ENCODE results near the gene FBXW8. TPM values are rescaled to one million over a fixed set of nuclear protein-coding genes. Genes with fewer than 3 reads are reported as not detected.

Gene FBXW8
- total and polyA plus RNA-seq, 5 donors from 2014 or later: 3.6 to 10.4 (median 6.6) TPM

- Histone ChIP-seq H3K27me3 (ENCODE audit: control insufficient read depth, insufficient read depth, low read length) (no peaks in the 10 kb centered on the region), H3K4me3 (ENCODE audit: low read depth, low read length) (no peak overlapping the region), H3K27ac (ENCODE audit: insufficient read depth, low read length, poor library complexity, severe bottlenecking) (no peak overlapping the region), H3K4me1 (ENCODE audit: control insufficient read depth, insufficient read depth, low read length, poor library complexity, severe bottlenecking) (no peaks in the 10 kb centered on the region), H3K36me3 (ENCODE audit: control insufficient read depth, insufficient read depth, low read length) (no peaks in the 10 kb centered on the region), H3K9me3 (ENCODE audit: control insufficient read depth in 2 of 2, low read length in 2 of 2) (no peaks in the 10 kb centered on the region)
- DNase-seq (no peak), ATAC-seq (ENCODE audit: low read depth in 2 of 2) (no peak)
- no peak overlapping the region for H3K27ac Mint-ChIP-seq
- H3K9me3 Mint-ChIP-seq: no peaks in the 10 kb centered on the region
- H3K27me3 Mint-ChIP-seq: no peaks in the 10 kb centered on the region
- no peaks in the 10 kb centered on the region for H3K36me3 Mint-ChIP-seq
- H3K4me1 Mint-ChIP-seq: no peaks in the 10 kb centered on the region
- no peak overlapping the region for H3K4me3 Mint-ChIP-seq
These were observed 131.6 kb downstream of the FBXW8 start for GRCh38 chr12:117042171-117042842.

DNA sequence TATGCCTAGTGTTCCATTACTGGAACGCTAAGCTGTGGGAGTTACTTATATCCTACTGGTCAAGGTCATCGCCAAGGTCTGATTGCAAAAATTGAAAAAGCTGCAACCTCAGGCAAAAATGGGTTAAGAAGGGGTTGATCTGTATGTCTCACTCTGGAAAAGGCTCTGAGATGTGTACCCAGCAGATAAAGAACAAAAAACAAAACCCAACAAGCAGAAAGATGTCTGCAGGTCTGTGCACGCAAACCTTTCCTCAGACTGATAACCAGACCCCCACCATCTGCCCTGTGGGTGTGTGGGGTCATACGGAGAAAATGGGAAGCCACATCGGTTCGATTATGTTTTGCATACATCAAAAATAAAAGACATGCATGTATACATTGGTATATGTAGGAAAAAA is 132.1 kb downstream of the FBXW8 start:
- no peak for DNase-seq
- no peak overlapping the region for H3K27ac Mint-ChIP-seq
- no peaks in the 10 kb centered on the region for H3K27me3 ChIP-seq (ENCODE audit: control insufficient read depth, insufficient read depth, low read length)
- no peaks in the 10 kb centered on the region for H3K4me1 Mint-ChIP-seq
- no peak overlapping the region for H3K4me3 ChIP-seq (ENCODE audit: low read depth, low read length)
- no peaks in the 10 kb centered on the region for H3K9me3 ChIP-seq (ENCODE audit: control insufficient read depth in 2 of 2, low read length in 2 of 2)
- H3K9me3 Mint-ChIP-seq: no peaks in the 10 kb centered on the region
- no peaks in the 10 kb centered on the region for H3K36me3 Mint-ChIP-seq
- no peak overlapping the region for H3K4me3 Mint-ChIP-seq
- H3K27me3 Mint-ChIP-seq: no peaks in the 10 kb centered on the region
- no peak overlapping the region for H3K27ac ChIP-seq (ENCODE audit: insufficient read depth, low read length, poor library complexity, severe bottlenecking)
- no peaks in the 10 kb centered on the region for H3K4me1 ChIP-seq (ENCODE audit: control insufficient read depth, insufficient read depth, low read length, poor library complexity, severe bottlenecking)
- no peaks in the 10 kb centered on the region for H3K36me3 ChIP-seq (ENCODE audit: control insufficient read depth, insufficient read depth, low read length)
- ATAC-seq (ENCODE audit: low read depth in 2 of 2): no peak

DNA sequence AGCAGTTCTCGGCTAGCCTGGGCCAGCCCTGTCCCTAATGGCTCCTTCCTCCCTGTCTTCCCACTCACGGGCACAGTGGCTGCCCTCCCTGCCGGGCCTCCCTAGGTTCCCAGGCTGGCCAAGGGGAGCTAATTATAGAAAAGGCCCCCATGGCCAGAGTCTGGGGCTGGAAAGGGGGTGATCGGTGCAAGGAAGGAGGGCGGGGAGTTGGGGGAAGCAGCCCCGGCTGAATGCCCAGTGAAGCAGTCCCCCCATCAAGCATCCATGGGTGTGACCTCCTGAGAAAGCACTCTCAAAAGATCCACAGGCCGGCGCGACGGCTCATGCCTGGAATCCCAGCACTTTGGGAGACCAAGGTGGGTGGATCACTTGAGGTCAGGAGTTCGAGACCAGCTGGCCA is 133.6 kb downstream of the FBXW8 start:
- H3K4me3 ChIP-seq (ENCODE audit: low read depth, low read length): no peak overlapping the region
- H3K27ac ChIP-seq (ENCODE audit: insufficient read depth, low read length, poor library complexity, severe bottlenecking): no peak overlapping the region
- H3K36me3 ChIP-seq (ENCODE audit: control insufficient read depth, insufficient read depth, low read length): no peaks in the 10 kb centered on the region
- Mint-ChIP-seq H3K4me1 (no peaks in the 10 kb centered on the region), H3K27ac (no peak overlapping the region), H3K9me3 (no peaks in the 10 kb centered on the region), H3K36me3 (no peaks in the 10 kb centered on the region), H3K4me3 (no peak overlapping the region), H3K27me3 (no peaks in the 10 kb centered on the region)
- DNase-seq (no peak), ATAC-seq (ENCODE audit: low read depth in 2 of 2) (no peak)
- no peaks in the 10 kb centered on the region for H3K4me1 ChIP-seq (ENCODE audit: control insufficient read depth, insufficient read depth, low read length, poor library complexity, severe bottlenecking)
- H3K27me3 ChIP-seq (ENCODE audit: control insufficient read depth, insufficient read depth, low read length): no peaks in the 10 kb centered on the region
- H3K9me3 ChIP-seq (ENCODE audit: control insufficient read depth in 2 of 2, low read length in 2 of 2): no peaks in the 10 kb centered on the region

DNA sequence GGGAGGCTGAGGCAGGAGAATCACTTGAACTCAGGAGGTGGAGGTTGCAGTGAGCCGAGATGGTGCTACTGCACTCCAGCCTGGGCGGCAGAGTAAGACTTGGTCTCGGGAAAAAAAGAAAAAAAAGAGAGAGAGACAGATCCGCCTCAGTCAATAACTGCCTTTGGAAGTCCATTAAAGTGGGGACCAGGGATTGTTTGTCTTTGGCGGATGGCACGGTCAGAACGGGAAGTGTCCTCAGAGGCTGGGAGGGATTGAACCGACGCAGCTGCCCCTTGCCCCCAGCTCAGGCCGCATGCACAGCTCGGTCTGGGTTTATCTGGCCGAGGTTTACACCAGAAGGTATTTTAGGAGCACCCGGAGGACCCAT is 134.0 kb downstream of the FBXW8 start:
- no peak overlapping the region for H3K4me3 Mint-ChIP-seq
- H3K4me3 ChIP-seq (ENCODE audit: low read depth, low read length): no peak overlapping the region
- H3K9me3 ChIP-seq (ENCODE audit: control insufficient read depth in 2 of 2, low read length in 2 of 2): no peaks in the 10 kb centered on the region
- H3K27me3 Mint-ChIP-seq: no peaks in the 10 kb centered on the region
- H3K27ac Mint-ChIP-seq: no peak overlapping the region
- H3K9me3 Mint-ChIP-seq: no peaks in the 10 kb centered on the region
- H3K27ac ChIP-seq (ENCODE audit: insufficient read depth, low read length, poor library complexity, severe bottlenecking): no peak overlapping the region
- no peaks in the 10 kb centered on the region for H3K36me3 ChIP-seq (ENCODE audit: control insufficient read depth, insufficient read depth, low read length)
- H3K27me3 ChIP-seq (ENCODE audit: control insufficient read depth, insufficient read depth, low read length): no peaks in the 10 kb centered on the region
- no peaks in the 10 kb centered on the region for H3K4me1 Mint-ChIP-seq
- no peaks in the 10 kb centered on the region for H3K4me1 ChIP-seq (ENCODE audit: control insufficient read depth, insufficient read depth, low read length, poor library complexity, severe bottlenecking)
- DNase-seq (no peak), ATAC-seq (ENCODE audit: low read depth in 2 of 2) (no peak)
- H3K36me3 Mint-ChIP-seq: no peaks in the 10 kb centered on the region

DNA sequence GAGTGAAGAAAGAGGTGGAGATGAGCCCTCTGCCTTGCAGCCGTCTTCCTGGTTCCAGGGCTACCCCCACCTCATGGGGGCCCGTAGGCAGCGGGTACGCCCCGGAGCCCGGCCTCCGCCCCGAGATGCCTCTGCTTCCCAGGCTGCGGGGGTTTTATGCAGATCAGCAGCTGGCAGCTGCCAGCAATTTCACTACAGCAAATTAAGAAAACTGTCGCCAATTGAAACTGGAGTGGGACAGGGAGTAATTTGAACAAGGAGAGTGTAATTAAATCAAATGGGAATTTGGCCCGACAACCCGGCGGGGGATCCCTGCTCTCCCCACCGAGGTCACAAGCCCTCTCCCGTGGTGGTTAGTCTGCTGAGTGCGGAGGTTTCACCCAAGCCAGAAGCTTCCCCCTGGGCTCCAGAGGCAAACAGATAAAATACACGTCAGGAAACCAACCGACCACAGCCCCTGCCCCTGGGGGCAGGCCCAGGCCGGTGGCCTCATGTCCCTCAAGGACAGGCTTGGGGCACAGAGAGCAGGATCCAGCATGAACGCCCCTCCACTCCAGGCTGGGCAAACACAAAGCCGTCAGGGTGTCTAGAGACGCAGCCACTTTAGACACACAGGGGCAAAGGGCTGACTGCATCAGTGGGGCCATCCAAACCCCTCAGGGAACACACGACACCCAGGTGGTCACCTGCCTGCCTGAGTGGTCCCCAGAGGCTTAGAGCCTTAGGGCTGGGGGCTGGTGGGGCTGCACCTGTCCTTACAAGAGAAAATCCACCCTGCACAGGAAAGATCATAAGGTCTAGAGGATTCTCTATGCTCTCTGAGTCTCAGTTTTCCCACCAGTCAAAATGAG is 134.6 kb downstream of the FBXW8 start:
- Mint-ChIP-seq H3K4me3 (no peak overlapping the region), H3K27ac (no peak overlapping the region), H3K27me3 (no peaks in the 10 kb centered on the region), H3K36me3 (no peaks in the 10 kb centered on the region), H3K4me1 (no peaks in the 10 kb centered on the region), H3K9me3 (no peaks in the 10 kb centered on the region)
- ATAC-seq (ENCODE audit: low read depth in 2 of 2) (no peak), DNase-seq (no peak)
- H3K27me3 ChIP-seq (ENCODE audit: control insufficient read depth, insufficient read depth, low read length): no peaks in the 10 kb centered on the region
- H3K36me3 ChIP-seq (ENCODE audit: control insufficient read depth, insufficient read depth, low read length): no peaks in the 10 kb centered on the region
- no peaks in the 10 kb centered on the region for H3K4me1 ChIP-seq (ENCODE audit: control insufficient read depth, insufficient read depth, low read length, poor library complexity, severe bottlenecking)
- no peaks in the 10 kb centered on the region for H3K9me3 ChIP-seq (ENCODE audit: control insufficient read depth in 2 of 2, low read length in 2 of 2)
- H3K27ac ChIP-seq (ENCODE audit: insufficient read depth, low read length, poor library complexity, severe bottlenecking): no peak overlapping the region
- H3K4me3 ChIP-seq (ENCODE audit: low read depth, low read length): no peak overlapping the region

DNA sequence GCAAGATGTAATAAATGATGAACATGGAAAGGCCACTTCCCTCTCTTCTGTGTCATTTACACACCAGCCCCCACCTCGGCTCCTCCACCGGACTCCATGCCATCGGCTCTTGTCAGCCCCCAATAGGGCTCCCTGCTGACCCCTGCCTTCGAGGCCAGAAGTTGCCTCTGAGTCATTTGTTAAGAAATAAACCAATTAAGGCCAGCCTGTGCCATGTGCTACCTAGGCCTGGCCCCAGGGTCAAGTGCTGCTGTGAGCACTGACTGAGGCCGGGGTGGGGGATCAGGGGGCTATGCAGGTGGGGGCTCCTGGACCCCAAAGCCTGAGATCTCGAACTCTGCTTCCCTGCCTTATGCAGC is 135.2 kb downstream of the FBXW8 start:
- Mint-ChIP-seq H3K27me3 (no peaks in the 10 kb centered on the region), H3K9me3 (no peaks in the 10 kb centered on the region), H3K4me1 (no peaks in the 10 kb centered on the region), H3K36me3 (no peaks in the 10 kb centered on the region), H3K4me3 (no peak overlapping the region), H3K27ac (no peak overlapping the region)
- Histone ChIP-seq H3K4me1 (ENCODE audit: control insufficient read depth, insufficient read depth, low read length, poor library complexity, severe bottlenecking) (no peaks in the 10 kb centered on the region), H3K27ac (ENCODE audit: insufficient read depth, low read length, poor library complexity, severe bottlenecking) (no peak overlapping the region), H3K4me3 (ENCODE audit: low read depth, low read length) (no peak overlapping the region), H3K9me3 (ENCODE audit: control insufficient read depth in 2 of 2, low read length in 2 of 2) (no peaks in the 10 kb centered on the region), H3K27me3 (ENCODE audit: control insufficient read depth, insufficient read depth, low read length) (no peaks in the 10 kb centered on the region), H3K36me3 (ENCODE audit: control insufficient read depth, insufficient read depth, low read length) (no peaks in the 10 kb centered on the region)
- ATAC-seq (ENCODE audit: low read depth in 2 of 2): no peak
- DNase-seq: no peak

- Mint-ChIP-seq H3K4me1 (no peaks in the 10 kb centered on the region), H3K36me3 (no peaks in the 10 kb centered on the region), H3K9me3 (no peaks in the 10 kb centered on the region), H3K27me3 (no peaks in the 10 kb centered on the region), H3K27ac (no peak overlapping the region), H3K4me3 (no peak overlapping the region)
- Histone ChIP-seq H3K9me3 (ENCODE audit: control insufficient read depth in 2 of 2, low read length in 2 of 2) (no peaks in the 10 kb centered on the region), H3K4me3 (ENCODE audit: low read depth, low read length) (no peak overlapping the region), H3K36me3 (ENCODE audit: control insufficient read depth, insufficient read depth, low read length) (no peaks in the 10 kb centered on the region), H3K27ac (ENCODE audit: insufficient read depth, low read length, poor library complexity, severe bottlenecking) (no peak overlapping the region), H3K27me3 (ENCODE audit: control insufficient read depth, insufficient read depth, low read length) (no peaks in the 10 kb centered on the region), H3K4me1 (ENCODE audit: control insufficient read depth, insufficient read depth, low read length, poor library complexity, severe bottlenecking) (no peaks in the 10 kb centered on the region)
- ATAC-seq (ENCODE audit: low read depth in 2 of 2) (no peak), DNase-seq (no peak)
These were observed 135.7 kb downstream of the FBXW8 start for GRCh38 chr12:117046425-117046824.
